ENCODE measurements around the gene LAP3. TPM values are rescaled to one million over a fixed set of nuclear protein-coding genes. Genes with fewer than 3 reads are reported as not detected.

LAP3 gene
- total RNA-seq, 1 donor from 2014 or later: 48.9 TPM

GRCh38 chr4:17558941-17559708, 17.9 kb upstream of the LAP3 start:
- no peak overlapping the region for H3K4me3 Mint-ChIP-seq
- no peak for DNase-seq (ENCODE audit: extremely low spot score, unreplicated experiment)
- H3K27ac Mint-ChIP-seq: no peak overlapping the region
- TF ChIP-seq CTCF (conservative IDR thresholded peaks at IDR 0.05): no peak
- no peaks in the 10 kb centered on the region for H3K9me3 Mint-ChIP-seq
- no peaks in the 10 kb centered on the region for H3K4me1 Mint-ChIP-seq (ENCODE audit: unreplicated experiment)
- peaks cover 12% of the 10 kb centered on the region for H3K27me3 Mint-ChIP-seq
- H3K36me3 Mint-ChIP-seq: no peaks in the 10 kb centered on the region

GRCh38 chr4:17559709-17560048, 17.3 kb upstream of the LAP3 start:
- Mint-ChIP-seq H3K4me3 (no peak overlapping the region), H3K27me3 (peaks cover 12% of the 10 kb centered on the region), H3K27ac (no peak overlapping the region), H3K4me1 (ENCODE audit: unreplicated experiment) (no peaks in the 10 kb centered on the region), H3K36me3 (no peaks in the 10 kb centered on the region), H3K9me3 (no peaks in the 10 kb centered on the region)
- DNase-seq (ENCODE audit: extremely low spot score, unreplicated experiment): no peak
- TF ChIP-seq CTCF (conservative IDR thresholded peaks at IDR 0.05): no peak

- no peaks in the 10 kb centered on the region for H3K36me3 Mint-ChIP-seq
- no peak overlapping the region for H3K27ac Mint-ChIP-seq
- no peaks in the 10 kb centered on the region for H3K9me3 Mint-ChIP-seq
- DNase-seq (ENCODE audit: extremely low spot score, unreplicated experiment): no peak
- no peak for TF ChIP-seq CTCF (conservative IDR thresholded peaks at IDR 0.05)
- no peak overlapping the region for H3K4me3 Mint-ChIP-seq
- no peaks in the 10 kb centered on the region for H3K4me1 Mint-ChIP-seq (ENCODE audit: unreplicated experiment)
- H3K27me3 Mint-ChIP-seq: peaks cover 7% of the 10 kb centered on the region
Observed at GRCh38 chr4:17560065-17560673, 16.8 kb upstream of the LAP3 start.

- H3K4me3 Mint-ChIP-seq: no peak overlapping the region
- H3K27me3 Mint-ChIP-seq: no peaks in the 10 kb centered on the region
- no peaks in the 10 kb centered on the region for H3K4me1 Mint-ChIP-seq (ENCODE audit: unreplicated experiment)
- TF ChIP-seq CTCF (conservative IDR thresholded peaks at IDR 0.05): no peak
- no peak overlapping the region for H3K27ac Mint-ChIP-seq
- DNase-seq (ENCODE audit: extremely low spot score, unreplicated experiment): no peak
- H3K9me3 Mint-ChIP-seq: no peaks in the 10 kb centered on the region
- no peaks in the 10 kb centered on the region for H3K36me3 Mint-ChIP-seq
Observed at GRCh38 chr4:17561195-17561909, 15.6 kb upstream of the LAP3 start.

- H3K9me3 Mint-ChIP-seq: no peaks in the 10 kb centered on the region
- H3K36me3 Mint-ChIP-seq: no peaks in the 10 kb centered on the region
- H3K4me1 Mint-ChIP-seq (ENCODE audit: unreplicated experiment): no peaks in the 10 kb centered on the region
- no peak for DNase-seq (ENCODE audit: extremely low spot score, unreplicated experiment)
- H3K27ac Mint-ChIP-seq: no peak overlapping the region
- H3K4me3 Mint-ChIP-seq: no peak overlapping the region
- H3K27me3 Mint-ChIP-seq: no peaks in the 10 kb centered on the region
- TF ChIP-seq CTCF (conservative IDR thresholded peaks at IDR 0.05): peak; percentile 23
Observed at GRCh38 chr4:17562157-17562556, 14.8 kb upstream of the LAP3 start.

Data from type B pancreatic cell (in vitro differentiated cells).